Fibroblast of pulmonary artery (primary cell): ENCODE data around the gene URM1.

Experiments
- DNase-seq: peaks from one replicate; pipeline ENCODE4 v3.0.0-alpha.2; 2010; ENCODE audit warnings: low read depth
- H3K4me3 ChIP-seq: replicated peaks from 2 replicates; pipeline ENCODE4 v1.5.1; 2011; ENCODE audit warnings: low read depth, mild to moderate bottlenecking, control low read depth, low read length, moderate library complexity
- TF ChIP-seq, protein P1 (sequence below): IDR thresholded peaks from 2 replicates; pipeline ENCODE4 v1.5.1; 2011; ENCODE audit warnings: mild to moderate bottlenecking, control low read depth, low read length, inconsistent platforms; ENCODE audit errors: missing control alignments

Gene URM1

DNA sequence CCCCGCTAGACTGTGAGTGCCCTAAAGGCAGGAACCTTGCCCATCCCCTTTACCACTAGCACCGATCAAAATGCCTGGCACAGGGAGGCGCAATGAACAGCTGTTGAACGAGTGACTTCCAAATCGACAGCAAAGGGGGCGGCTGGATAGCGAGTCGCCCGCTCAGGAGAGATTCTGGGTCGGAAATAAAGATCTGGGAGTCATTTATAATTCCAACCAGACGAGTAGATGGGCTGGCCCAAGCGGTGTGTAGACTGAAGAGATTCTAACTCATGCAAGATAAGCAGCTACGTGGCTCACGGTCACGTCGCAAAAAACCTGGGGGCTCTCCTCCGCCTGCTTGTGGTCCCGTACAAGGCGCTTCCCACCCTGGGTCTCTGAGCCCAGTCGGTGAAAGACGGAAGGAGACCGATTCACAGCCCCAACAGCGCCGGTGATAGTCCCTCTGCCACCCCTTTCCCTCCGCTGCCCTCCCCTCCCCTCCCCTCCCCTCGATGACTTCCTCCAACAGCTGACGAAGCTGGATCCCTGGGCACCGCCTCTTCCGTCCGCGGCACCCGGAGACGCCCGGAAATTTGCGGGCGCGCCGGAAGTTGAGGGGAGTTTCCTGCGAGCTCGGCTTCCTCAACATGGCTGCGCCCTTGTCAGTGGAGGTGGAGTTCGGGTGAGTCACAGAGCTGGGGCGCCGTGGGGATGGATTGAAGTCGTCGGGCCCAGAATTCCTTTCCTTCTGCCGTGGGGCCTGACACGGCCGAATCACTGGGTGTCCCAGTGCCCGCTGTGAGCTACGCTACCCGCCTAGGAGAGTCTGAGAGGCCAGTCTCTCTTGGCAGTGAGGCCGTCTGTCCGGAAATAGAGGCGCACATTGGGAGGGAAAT lies at the start of gene URM1:
URM1 (plus strand) TSS at position 623 of the 878 bp plus-strand sequence; CDS start at position 630, 7 bp downstream.
- TF ChIP-seq, protein P1, sequence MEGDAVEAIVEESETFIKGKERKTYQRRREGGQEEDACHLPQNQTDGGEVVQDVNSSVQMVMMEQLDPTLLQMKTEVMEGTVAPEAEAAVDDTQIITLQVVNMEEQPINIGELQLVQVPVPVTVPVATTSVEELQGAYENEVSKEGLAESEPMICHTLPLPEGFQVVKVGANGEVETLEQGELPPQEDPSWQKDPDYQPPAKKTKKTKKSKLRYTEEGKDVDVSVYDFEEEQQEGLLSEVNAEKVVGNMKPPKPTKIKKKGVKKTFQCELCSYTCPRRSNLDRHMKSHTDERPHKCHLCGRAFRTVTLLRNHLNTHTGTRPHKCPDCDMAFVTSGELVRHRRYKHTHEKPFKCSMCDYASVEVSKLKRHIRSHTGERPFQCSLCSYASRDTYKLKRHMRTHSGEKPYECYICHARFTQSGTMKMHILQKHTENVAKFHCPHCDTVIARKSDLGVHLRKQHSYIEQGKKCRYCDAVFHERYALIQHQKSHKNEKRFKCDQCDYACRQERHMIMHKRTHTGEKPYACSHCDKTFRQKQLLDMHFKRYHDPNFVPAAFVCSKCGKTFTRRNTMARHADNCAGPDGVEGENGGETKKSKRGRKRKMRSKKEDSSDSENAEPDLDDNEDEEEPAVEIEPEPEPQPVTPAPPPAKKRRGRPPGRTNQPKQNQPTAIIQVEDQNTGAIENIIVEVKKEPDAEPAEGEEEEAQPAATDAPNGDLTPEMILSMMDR, result no peak
- peak within 1 kb of the TSS; percentile 100 for H3K4me3 ChIP-seq
- DNase-seq, result peak; percentile 96

DNA sequence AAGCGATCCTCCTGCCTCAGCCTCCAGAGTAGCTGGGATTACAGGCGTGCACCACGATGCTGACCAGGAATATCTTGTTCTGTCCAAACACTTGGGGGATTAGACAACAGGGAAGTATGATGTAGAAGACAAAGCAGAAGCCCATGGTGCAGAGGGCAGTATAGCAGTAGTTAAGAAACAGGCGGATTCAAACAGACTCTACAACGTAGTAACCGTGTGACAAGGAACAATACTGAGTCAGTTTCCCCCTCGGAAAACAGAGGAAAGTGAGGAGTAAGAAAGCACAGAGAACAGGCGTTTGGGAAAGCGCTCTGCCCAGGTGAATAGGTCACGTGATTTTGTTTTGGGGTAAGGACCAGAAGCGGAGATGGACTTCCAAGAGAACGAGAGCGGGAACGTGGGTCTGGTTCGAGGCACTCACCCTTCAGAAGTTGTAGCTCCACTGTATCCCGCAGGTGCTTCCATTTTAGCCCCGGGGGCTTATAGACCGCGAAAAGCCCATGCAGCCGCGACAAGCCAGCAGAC lies 49.2 kb upstream of the URM1 start:
- TF ChIP-seq, protein P1, result no peak
- no peak for DNase-seq

DNA sequence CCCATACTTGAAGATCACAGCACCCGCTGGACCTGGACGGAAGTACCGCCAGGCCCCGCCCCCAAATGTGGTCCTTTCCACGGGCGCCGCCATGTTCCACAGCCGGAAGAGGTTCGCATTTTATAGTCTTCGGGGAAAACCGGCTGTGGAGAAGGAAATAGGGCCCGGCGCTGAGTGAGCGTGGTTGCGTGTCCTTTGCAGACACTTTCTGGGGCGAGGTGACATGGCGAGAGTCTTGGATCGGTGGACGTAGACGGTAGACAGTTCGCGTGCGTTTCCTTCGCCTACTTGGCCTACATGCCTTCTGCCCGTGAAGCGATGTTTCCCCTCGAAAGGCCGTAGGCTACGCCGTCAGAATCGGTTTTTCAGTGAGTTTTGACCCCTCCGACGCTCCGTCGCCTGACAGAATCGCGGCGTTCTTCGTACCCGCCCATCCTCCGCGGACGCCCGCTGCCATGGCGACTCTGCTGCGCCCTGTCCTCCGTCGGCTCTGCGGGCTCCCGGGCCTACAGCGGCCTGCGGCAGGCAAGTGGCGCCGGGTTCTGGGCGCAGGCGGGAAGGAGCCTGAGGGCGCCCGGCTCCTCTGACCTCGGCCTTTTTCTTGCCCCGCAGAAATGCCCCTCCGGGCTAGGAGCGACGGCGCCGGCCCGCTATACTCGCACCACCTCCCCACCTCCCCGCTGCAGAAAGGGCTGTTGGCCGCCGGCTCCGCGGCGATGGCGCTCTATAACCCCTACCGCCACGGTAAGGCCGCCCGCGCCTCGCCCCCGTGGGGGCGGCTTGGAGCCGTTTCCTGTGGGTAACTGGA lies 48.6 kb upstream of the URM1 start, which contains the start of the genes COQ4 and TRUB2:
COQ4 (plus strand) TSS at position 436 of the 808 bp plus-strand sequence; CDS start at position 456, 20 bp downstream.
TRUB2 (minus strand) TSS at position 44 of the 808 bp plus-strand sequence; CDS start at position 5, 39 bp downstream.
- peak within 1 kb of the TSS; percentile 83 for H3K4me3 ChIP-seq
- TF ChIP-seq, protein P1, result no peak
- DNase-seq, result peak; percentile 95

More for the DNA sequence above, 49.2 kb upstream of the URM1 start:
- peak overlapping the region; percentile 83 for H3K4me3 ChIP-seq

DNA sequence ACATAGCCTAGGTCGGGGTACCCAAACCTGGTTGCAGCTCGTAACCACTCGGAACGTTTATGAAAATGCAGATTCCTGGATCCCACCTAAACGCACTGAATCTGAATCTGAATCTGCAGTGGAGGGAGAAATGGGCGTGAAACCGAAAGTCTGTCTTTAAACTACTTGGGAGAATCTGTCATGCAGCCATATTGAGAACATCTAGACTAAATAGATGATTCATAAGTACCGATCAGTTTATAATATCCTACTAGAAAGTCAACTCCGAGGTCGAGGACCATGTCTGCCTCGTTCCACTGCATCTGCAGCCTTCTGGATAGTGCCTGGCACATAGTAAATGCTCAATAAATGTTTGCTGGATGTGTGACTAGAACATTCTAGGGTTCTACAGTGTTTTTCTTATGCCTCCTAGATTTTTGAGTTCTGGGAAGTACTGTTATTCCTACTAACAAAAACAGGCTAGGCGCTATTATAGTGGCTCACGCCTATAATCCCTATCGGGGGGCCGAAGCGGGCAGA lies 47.9 kb upstream of the URM1 start:
- peak overlapping the region; percentile 83 for H3K4me3 ChIP-seq
- TF ChIP-seq, protein P1, result no peak
- DNase-seq, result peak; percentile 30

DNA sequence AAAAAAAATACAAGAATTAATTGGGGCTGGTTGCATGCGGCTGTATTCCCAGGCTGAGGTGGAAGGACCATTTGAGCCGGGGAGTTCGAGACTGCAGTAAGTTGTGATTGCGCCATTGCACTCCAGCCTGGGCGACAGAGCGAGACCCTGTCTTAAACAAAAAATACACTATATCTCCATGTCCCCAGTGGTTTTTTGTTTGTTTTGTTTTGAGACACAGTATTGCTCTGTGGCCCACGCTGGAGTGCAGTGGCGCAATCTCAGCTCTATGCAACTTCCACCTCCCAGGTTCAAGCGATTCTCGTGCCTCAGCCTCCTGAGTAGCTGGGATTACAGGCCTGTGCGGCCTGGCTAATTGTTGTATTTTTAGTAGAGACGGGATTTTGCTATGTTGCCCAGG lies 47.4 kb upstream of the URM1 start:
- peak overlapping the region; percentile 83 for H3K4me3 ChIP-seq
- DNase-seq, result no peak
- TF ChIP-seq, protein P1, result no peak

DNA sequence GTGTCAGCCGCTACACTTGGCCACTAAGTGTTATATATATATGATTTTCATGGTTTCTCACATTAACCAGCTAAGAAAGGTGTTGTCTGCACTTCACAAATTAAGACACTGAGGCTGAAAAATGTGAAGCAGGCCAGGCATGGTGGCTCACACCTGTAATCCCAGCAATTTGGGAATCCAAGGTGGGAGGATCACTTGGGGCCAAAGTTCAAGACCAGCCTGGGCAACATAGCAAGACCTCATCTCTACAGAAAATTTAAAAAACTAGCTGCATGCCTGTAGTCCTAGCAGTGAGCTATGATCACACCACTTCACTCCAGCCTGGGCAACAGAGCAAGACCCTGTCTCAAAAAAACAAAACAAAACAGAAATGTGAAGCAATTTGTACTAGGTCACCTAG lies 46.8 kb upstream of the URM1 start:
- no peak overlapping the region for H3K4me3 ChIP-seq
- no peak for DNase-seq
- TF ChIP-seq, protein P1, result no peak
